Astrocyte (in vitro differentiated cells and primary cell): Measurements from ENCODE around the gene SEC61G.

ENCODE experiments used
- EZH2 ChIP-seq: IDR thresholded peaks from 2 replicates; pipeline ENCODE4 v1.6.1; 2012; ENCODE audit warnings: mild to moderate bottlenecking, low read length, inconsistent platforms; ENCODE audit not compliant: insufficient read depth
- TF ChIP-seq, protein P1 (sequence below): IDR thresholded peaks from 2 replicates; pipeline ENCODE4 v1.5.1; 2011; ENCODE audit warnings: low read depth, mild to moderate bottlenecking, inconsistent platforms, low read length, moderate library complexity; ENCODE audit not compliant: insufficient read depth

DNA sequence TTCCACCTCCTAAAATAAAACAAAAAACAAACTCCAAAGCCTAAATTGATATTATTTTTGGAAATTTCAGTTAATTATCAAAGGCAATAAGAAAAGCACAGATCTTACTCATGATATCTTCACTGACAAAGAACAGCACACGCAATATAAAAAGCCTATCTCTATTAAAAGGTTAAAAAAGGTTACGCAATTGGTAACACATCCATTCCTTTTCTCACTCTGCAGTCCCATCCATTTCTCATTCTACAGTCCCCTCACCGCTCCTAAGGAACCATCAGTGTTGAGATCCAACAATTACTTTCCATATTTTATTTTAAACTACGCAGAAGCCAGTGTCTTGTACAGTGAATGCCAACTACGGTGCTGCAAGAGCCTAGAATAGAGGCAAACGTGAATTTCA lies 1.3 kb downstream of the SEC61G start:
- TF ChIP-seq, protein P1, sequence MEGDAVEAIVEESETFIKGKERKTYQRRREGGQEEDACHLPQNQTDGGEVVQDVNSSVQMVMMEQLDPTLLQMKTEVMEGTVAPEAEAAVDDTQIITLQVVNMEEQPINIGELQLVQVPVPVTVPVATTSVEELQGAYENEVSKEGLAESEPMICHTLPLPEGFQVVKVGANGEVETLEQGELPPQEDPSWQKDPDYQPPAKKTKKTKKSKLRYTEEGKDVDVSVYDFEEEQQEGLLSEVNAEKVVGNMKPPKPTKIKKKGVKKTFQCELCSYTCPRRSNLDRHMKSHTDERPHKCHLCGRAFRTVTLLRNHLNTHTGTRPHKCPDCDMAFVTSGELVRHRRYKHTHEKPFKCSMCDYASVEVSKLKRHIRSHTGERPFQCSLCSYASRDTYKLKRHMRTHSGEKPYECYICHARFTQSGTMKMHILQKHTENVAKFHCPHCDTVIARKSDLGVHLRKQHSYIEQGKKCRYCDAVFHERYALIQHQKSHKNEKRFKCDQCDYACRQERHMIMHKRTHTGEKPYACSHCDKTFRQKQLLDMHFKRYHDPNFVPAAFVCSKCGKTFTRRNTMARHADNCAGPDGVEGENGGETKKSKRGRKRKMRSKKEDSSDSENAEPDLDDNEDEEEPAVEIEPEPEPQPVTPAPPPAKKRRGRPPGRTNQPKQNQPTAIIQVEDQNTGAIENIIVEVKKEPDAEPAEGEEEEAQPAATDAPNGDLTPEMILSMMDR, result no peak
- no peak for TF ChIP-seq EZH2
